ENCODE measurements around the gene STXBP6.

- TF ChIP-seq EP300 (IDR thresholded peaks at IDR 0.05; ENCODE audit: borderline replicate concordance): no peak
- TF ChIP-seq, protein P1, sequence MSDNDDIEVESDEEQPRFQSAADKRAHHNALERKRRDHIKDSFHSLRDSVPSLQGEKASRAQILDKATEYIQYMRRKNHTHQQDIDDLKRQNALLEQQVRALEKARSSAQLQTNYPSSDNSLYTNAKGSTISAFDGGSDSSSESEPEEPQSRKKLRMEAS (IDR thresholded peaks at IDR 0.05): no peak
- no peak for TF ChIP-seq RAD21 (IDR thresholded peaks at IDR 0.05; ENCODE audit: low read depth)
- no peak for TF ChIP-seq YY1 (IDR thresholded peaks at IDR 0.05; ENCODE audit: low read depth)
- TF ChIP-seq TAF1 (IDR thresholded peaks at IDR 0.05; ENCODE audit: low read depth): no peak
- no peak for TF ChIP-seq FOXM1 (IDR thresholded peaks at IDR 0.05; ENCODE audit: borderline replicate concordance, low read depth)
- TF ChIP-seq ZBTB7A (IDR thresholded peaks at IDR 0.05; ENCODE audit: low read depth): no peak
- no peak for TF ChIP-seq NFIC (IDR thresholded peaks at IDR 0.05)
- TF ChIP-seq EGR1 (IDR thresholded peaks at IDR 0.05): no peak
- TF ChIP-seq TCF12 (IDR thresholded peaks at IDR 0.05; ENCODE audit: low read depth): no peak
- TF ChIP-seq REST (IDR thresholded peaks at IDR 0.05; ENCODE audit: low read depth): no peak
- TF ChIP-seq CEBPB (IDR thresholded peaks at IDR 0.05): no peak
These were observed 145.4 kb downstream of the STXBP6 start for GRCh38 chr14:24904533-24904932.

Measured in Ishikawa (cell line).